Nephron (organoid): ENCODE measurements around the gene UBXN10.

Experiments
- H3K27ac Mint-ChIP-seq, 3 experiments: 2 replicates each; pipeline ENCODE4 v1.8.0; 2020; ENCODE audit warnings: mixed read lengths in 3 of 3, mild to moderate bottlenecking in 2 of 3, moderate library complexity in 1 of 3
- H3K27me3 Mint-ChIP-seq: 2 replicates; pipeline ENCODE4 v1.8.0; 2021; ENCODE audit warnings: low read depth, mild to moderate bottlenecking, moderate library complexity, mixed read lengths
- H3K36me3 Mint-ChIP-seq: 2 replicates; pipeline ENCODE4 v1.8.0; 2020; ENCODE audit warnings: low read depth, mixed read lengths
- H3K4me1 Mint-ChIP-seq: 2 replicates; pipeline ENCODE4 v1.8.0; 2020; ENCODE audit warnings: mixed read lengths
- H3K4me3 Mint-ChIP-seq, 3 experiments: 2 replicates each; pipeline ENCODE4 v1.8.0; 2020; ENCODE audit warnings: mild to moderate bottlenecking in 3 of 3, mixed read lengths in 3 of 3, moderate library complexity in 2 of 3
- H3K9me3 Mint-ChIP-seq: 2 replicates; pipeline ENCODE4 v1.8.0; 2020; ENCODE audit warnings: mixed read lengths
- CTCF ChIP-seq, 3 experiments: fragments of 200-600 bp; sonication (generic); IDR thresholded peaks; one replicate each; pipeline ENCODE4 v1.5.0; 2021; ENCODE audit warnings: antibody characterized with exemption in 3 of 3; ENCODE audit not compliant: unreplicated experiment in 3 of 3

Gene UBXN10

GRCh38 chr1:20168564-20169491 is 17.1 kb upstream of the UBXN10 start:
- no peak overlapping the region for H3K4me3 Mint-ChIP-seq
- H3K36me3 Mint-ChIP-seq, result no peaks in the 10 kb centered on the region
- H3K9me3 Mint-ChIP-seq, result peaks cover 14% of the 10 kb centered on the region
- H3K27me3 Mint-ChIP-seq, result peaks cover 11% of the 10 kb centered on the region
- H3K27ac Mint-ChIP-seq, result peak overlapping the region in 1 of 3 experiments; percentile 5
- H3K4me1 Mint-ChIP-seq, result peaks cover 15% of the 10 kb centered on the region
- TF ChIP-seq CTCF (IDR thresholded peaks at IDR 0.05; ENCODE audit: unreplicated experiment in 3 of 3), result no peak

- H3K4me3 Mint-ChIP-seq, result no peak overlapping the region
- no peak overlapping the region for H3K27ac Mint-ChIP-seq
- peaks cover 10% of the 10 kb centered on the region for H3K27me3 Mint-ChIP-seq
- H3K4me1 Mint-ChIP-seq, result peaks cover 18% of the 10 kb centered on the region
- no peaks in the 10 kb centered on the region for H3K36me3 Mint-ChIP-seq
- no peak for TF ChIP-seq CTCF (IDR thresholded peaks at IDR 0.05; ENCODE audit: unreplicated experiment in 3 of 3)
- H3K9me3 Mint-ChIP-seq, result peaks cover 4% of the 10 kb centered on the region
Measured at GRCh38 chr1:20169932-20170331, 16.0 kb upstream of the UBXN10 start.

- H3K9me3 Mint-ChIP-seq, result no peaks in the 10 kb centered on the region
- peaks cover 16% of the 10 kb centered on the region for H3K4me1 Mint-ChIP-seq
- no peak for TF ChIP-seq CTCF (IDR thresholded peaks at IDR 0.05; ENCODE audit: unreplicated experiment in 3 of 3)
- H3K4me3 Mint-ChIP-seq, result no peak overlapping the region
- H3K36me3 Mint-ChIP-seq, result no peaks in the 10 kb centered on the region
- H3K27me3 Mint-ChIP-seq, result no peaks in the 10 kb centered on the region
- H3K27ac Mint-ChIP-seq, result no peak overlapping the region
Measured at GRCh38 chr1:20172033-20172590, 13.8 kb upstream of the UBXN10 start.

GRCh38 chr1:20174937-20175666 is 10.8 kb upstream of the UBXN10 start:
- Mint-ChIP-seq H3K4me1 (peaks cover 12% of the 10 kb centered on the region), H3K27me3 (peaks cover 8% of the 10 kb centered on the region), H3K27ac (no peak overlapping the region), H3K36me3 (no peaks in the 10 kb centered on the region), H3K9me3 (no peaks in the 10 kb centered on the region), H3K4me3 (no peak overlapping the region)
- no peak for TF ChIP-seq CTCF (IDR thresholded peaks at IDR 0.05; ENCODE audit: unreplicated experiment in 3 of 3)

GRCh38 chr1:20178634-20179370 is 7.1 kb upstream of the UBXN10 start:
- Mint-ChIP-seq H3K4me1 (peaks cover 12% of the 10 kb centered on the region), H3K27ac (no peak overlapping the region), H3K4me3 (no peak overlapping the region), H3K27me3 (peaks cover 8% of the 10 kb centered on the region), H3K9me3 (no peaks in the 10 kb centered on the region), H3K36me3 (no peaks in the 10 kb centered on the region)
- no peak for TF ChIP-seq CTCF (IDR thresholded peaks at IDR 0.05; ENCODE audit: unreplicated experiment in 3 of 3)
